A673 (cell line): ENCODE measurements around the gene CHRNG.

ENCODE experiments used
- CTCF ChIP-seq: fragments of 300-800, 200-600 bp; sonication (generic); conservative IDR thresholded peaks from 2 replicates; pipeline ENCODE4 v1.5.1; 2017; ENCODE audit warnings: low read depth, mild to moderate bottlenecking, antibody characterized with exemption, low read length, moderate library complexity, mixed read lengths
- EZH2 ChIP-seq: fragments of 200-600 bp; sonication (generic); IDR thresholded peaks from 2 replicates; pipeline ENCODE4 v1.6.1; 2017; ENCODE audit warnings: borderline replicate concordance, low read depth, mild to moderate bottlenecking, mixed read lengths, antibody characterized with exemption, low read length; ENCODE audit not compliant: poor library complexity, severe bottlenecking

GRCh38 chr2:232493701-232494474, 45.6 kb upstream of the CHRNG start:
- TF ChIP-seq CTCF, result no peak
- TF ChIP-seq EZH2, result no peak
